Colonic mucosa (tissue), 4 donors: ENCODE data around the gene COPG2. TPM values are rescaled to one million over a fixed set of nuclear protein-coding genes. Genes with fewer than 3 reads are reported as not detected.

Source experiments
- DNase-seq: peaks from one replicate; pipeline ENCODE4 v3.0.0-alpha.2; 2020
- H3K27ac ChIP-seq: fragments of 200-600 bp; one replicate; pipeline ENCODE4 v1.8.0; 2021
- H3K27me3 ChIP-seq: fragments of 200-600 bp; one replicate; pipeline ENCODE4 v1.8.0; 2021
- H3K36me3 ChIP-seq: fragments of 200-600 bp; one replicate; pipeline ENCODE4 v1.8.0; 2021
- H3K4me1 ChIP-seq: fragments of 200-600 bp; one replicate; pipeline ENCODE4 v1.8.0; 2021; ENCODE audit warnings: mild to moderate bottlenecking
- H3K4me3 ChIP-seq: fragments of 200-600 bp; one replicate; pipeline ENCODE4 v1.8.0; 2021
- H3K9ac ChIP-seq, 2 donors: one replicate each; pipeline ENCODE4 v1.7.0; 2013; ENCODE audit warnings: control low read depth in 2 of 2, low read depth in 2 of 2, low read length in 2 of 2
- H3K9me3 ChIP-seq: fragments of 200-600 bp; one replicate; pipeline ENCODE4 v1.8.0; 2021
- intact Hi-C: fragments of 100-400 bp; cut with DNase I; formaldehyde crosslinking; loops from one replicate; pipeline ENCODE4 v1.14.1; 2022
- total RNA-seq, 2 donors: library from RNA; stranded (reverse); fragmentation: NEBNext Ultra II Directional in 1 of 2; extraction: Animal tissue kit (Norgen Biotek cat#: 25700) in 1 of 2; gene quantifications; one replicate each; pipeline ENCODE4 v1.2.1, GENCODE V29; 2021
- TF ChIP-seq, protein P1 (sequence below): fragments of 200-600 bp; IDR thresholded peaks from one replicate; pipeline ENCODE4 v1.8.0; 2022; ENCODE audit warnings: antibody characterized with exemption, mild to moderate bottlenecking
- donor health status: healthy.
- donor health status: DM: no; HTN: no; CAD: no.
- donor health status: DM: no; HTN: no; CAD: no.

Gene COPG2
- total RNA-seq, 2 donors from 2014 or later = 19.1 to 24.2 TPM

GRCh38 chr7:130689683-130690082 lies 21.1 kb upstream of the COPG2 start:
- no peak overlapping the region for H3K27ac ChIP-seq
- H3K9ac ChIP-seq = no peak overlapping the region
- H3K4me3 ChIP-seq = no peak overlapping the region
- intact Hi-C loops = no loop called here
- H3K4me1 ChIP-seq = no peaks in the 10 kb centered on the region
- TF ChIP-seq, protein P1, sequence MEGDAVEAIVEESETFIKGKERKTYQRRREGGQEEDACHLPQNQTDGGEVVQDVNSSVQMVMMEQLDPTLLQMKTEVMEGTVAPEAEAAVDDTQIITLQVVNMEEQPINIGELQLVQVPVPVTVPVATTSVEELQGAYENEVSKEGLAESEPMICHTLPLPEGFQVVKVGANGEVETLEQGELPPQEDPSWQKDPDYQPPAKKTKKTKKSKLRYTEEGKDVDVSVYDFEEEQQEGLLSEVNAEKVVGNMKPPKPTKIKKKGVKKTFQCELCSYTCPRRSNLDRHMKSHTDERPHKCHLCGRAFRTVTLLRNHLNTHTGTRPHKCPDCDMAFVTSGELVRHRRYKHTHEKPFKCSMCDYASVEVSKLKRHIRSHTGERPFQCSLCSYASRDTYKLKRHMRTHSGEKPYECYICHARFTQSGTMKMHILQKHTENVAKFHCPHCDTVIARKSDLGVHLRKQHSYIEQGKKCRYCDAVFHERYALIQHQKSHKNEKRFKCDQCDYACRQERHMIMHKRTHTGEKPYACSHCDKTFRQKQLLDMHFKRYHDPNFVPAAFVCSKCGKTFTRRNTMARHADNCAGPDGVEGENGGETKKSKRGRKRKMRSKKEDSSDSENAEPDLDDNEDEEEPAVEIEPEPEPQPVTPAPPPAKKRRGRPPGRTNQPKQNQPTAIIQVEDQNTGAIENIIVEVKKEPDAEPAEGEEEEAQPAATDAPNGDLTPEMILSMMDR = no peak
- H3K36me3 ChIP-seq = no peaks in the 10 kb centered on the region
- H3K9me3 ChIP-seq = no peaks in the 10 kb centered on the region
- DNase-seq = no peak
- H3K27me3 ChIP-seq = no peaks in the 10 kb centered on the region

- TF ChIP-seq, protein P1 = no peak
- Histone ChIP-seq H3K4me1 (no peaks in the 10 kb centered on the region), H3K9ac (no peak overlapping the region), H3K36me3 (no peaks in the 10 kb centered on the region), H3K27ac (no peak overlapping the region), H3K27me3 (no peaks in the 10 kb centered on the region), H3K4me3 (no peak overlapping the region), H3K9me3 (no peaks in the 10 kb centered on the region)
- intact Hi-C loops = no loop called here
- no peak for DNase-seq
Observed at GRCh38 chr7:130683026-130683425, 14.5 kb upstream of the COPG2 start.

DNA sequence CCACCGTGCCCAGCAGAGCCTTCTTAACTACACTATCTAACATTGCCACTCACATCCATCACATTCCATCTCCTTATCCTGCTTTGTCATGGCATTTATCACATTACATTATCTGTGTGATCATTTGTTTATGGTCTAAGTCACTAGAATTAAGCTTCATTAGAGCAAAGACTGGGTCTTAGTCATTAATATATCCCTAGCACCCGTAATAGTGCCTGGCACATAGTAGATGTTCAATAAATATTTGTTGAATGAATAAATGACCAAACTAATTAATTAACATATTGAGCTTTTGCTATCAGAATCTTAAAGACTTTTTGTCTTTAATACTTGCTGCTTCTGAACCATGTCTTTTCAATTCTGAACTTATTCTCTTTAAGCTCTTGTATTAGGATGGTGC lies 5.9 kb upstream of the COPG2 start:
- Histone ChIP-seq H3K27ac (no peak overlapping the region), H3K36me3 (no peaks in the 10 kb centered on the region), H3K4me3 (no peak overlapping the region), H3K9ac (no peak overlapping the region), H3K27me3 (no peaks in the 10 kb centered on the region), H3K4me1 (peaks cover 2% of the 10 kb centered on the region), H3K9me3 (no peaks in the 10 kb centered on the region)
- intact Hi-C loops = no loop called here
- no peak for DNase-seq
- TF ChIP-seq, protein P1 = no peak

GRCh38 chr7:130673066-130673465 lies 4.5 kb upstream of the COPG2 start:
- Histone ChIP-seq H3K4me1 (peaks cover 6% of the 10 kb centered on the region), H3K27ac (no peak overlapping the region), H3K9me3 (no peaks in the 10 kb centered on the region), H3K4me3 (no peak overlapping the region), H3K36me3 (no peaks in the 10 kb centered on the region), H3K9ac (no peak overlapping the region), H3K27me3 (no peaks in the 10 kb centered on the region)
- TF ChIP-seq, protein P1 = no peak
- no peak for DNase-seq
- intact Hi-C loops = no loop called here

GRCh38 chr7:130672146-130672545 lies 3.6 kb upstream of the COPG2 start:
- Histone ChIP-seq H3K4me1 (peaks cover 6% of the 10 kb centered on the region), H3K9ac (no peak overlapping the region), H3K27ac (no peak overlapping the region), H3K27me3 (no peaks in the 10 kb centered on the region), H3K9me3 (no peaks in the 10 kb centered on the region), H3K36me3 (no peaks in the 10 kb centered on the region), H3K4me3 (no peak overlapping the region)
- TF ChIP-seq, protein P1 = no peak
- DNase-seq = no peak
- intact Hi-C loops = no loop called here
